ENCODE measurements around the gene BMAL1. TPM values are rescaled to one million over a fixed set of nuclear protein-coding genes. Genes with fewer than 3 reads are reported as not detected.

Gene BMAL1
- total and polyA plus RNA-seq, 2 of the 8 experiments (the other 6 are each of a cell fraction or from before 2014, with no cell fraction given) = 6.8 to 6.9 TPM

DNA sequence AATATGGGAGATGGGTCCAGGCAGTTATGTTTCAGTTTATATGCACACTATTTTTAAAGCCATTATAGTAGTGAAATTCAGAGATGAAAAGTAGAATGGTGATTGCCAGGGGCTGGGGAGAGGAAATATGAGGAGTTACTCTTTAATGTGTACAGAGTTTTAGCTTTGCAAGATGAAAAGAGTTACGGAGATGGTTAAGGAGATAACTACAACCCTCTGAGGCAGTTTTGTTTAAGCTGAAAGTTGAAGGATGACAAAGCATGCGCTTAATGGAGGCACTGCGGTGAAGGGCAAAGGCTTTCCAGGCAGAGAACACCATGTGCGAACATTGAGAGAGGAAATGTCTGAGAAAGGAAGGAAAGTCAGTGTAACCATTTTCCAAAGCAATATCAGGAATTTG lies 18.2 kb upstream of the BMAL1 start:
- 93% methylated on average over 4 of the region's 4 CpGs; no CpG with 5 or more reads in 1 of the 2 experiments for WGBS, 2 experiments (ENCODE audit: extremely low coverage in 1 of 2, insufficient coverage in 1 of 2, insufficient read length in 1 of 2, insufficient replicate concordance in 2 of 2, low coverage in 1 of 2, low lambda C conversion rate in 2 of 2, missing lambda C conversion rate in 1 of 2)
- FAIRE-seq = no peak

More for the DNA sequence above, 18.2 kb upstream of the BMAL1 start:
- no peak overlapping the region; a peak in 1 of 4 replicates for H3K4me2 ChIP-seq (ENCODE audit: insufficient read depth in 1 of 2, low read depth in 2 of 2, low read length in 2 of 2)
- H3K56ac ChIP-seq (replicated peaks; ENCODE audit: insufficient read length, low read depth, low read length) = no peak overlapping the region
- no peaks in the 10 kb centered on the region for H3K9me3 ChIP-seq (ENCODE audit: insufficient read depth in 2 of 2, low read depth in 1 of 2, low read length in 1 of 2)
- no peak overlapping the region for H3K4me3 ChIP-seq (ENCODE audit: extremely low read depth in 1 of 4, insufficient read depth in 2 of 4, low read depth in 3 of 4, low read length in 4 of 4)
- H2BK120ac ChIP-seq (replicated peaks; ENCODE audit: low read depth, low read length) = no peak overlapping the region
- no peak overlapping the region for H2AK5ac ChIP-seq (ENCODE audit: low read depth, low read length)
- H3K4ac ChIP-seq (replicated peaks; ENCODE audit: insufficient read length, low read depth, low read length) = no peak overlapping the region
- ChIA-PET CTCF (ENCODE audit: partially characterized antibody) (interaction anchor here (0.9 to 11.5 kb wide), 4 partner anchors 12 to 84 kb away, joined by 3 to 81 read pairs (median 4); no protein-coding TSS in a partner anchor), POLR2A (ENCODE audit: partially characterized antibody) (no interaction called here)
- no peak overlapping the region for H2BK15ac ChIP-seq (ENCODE audit: low read length)
- H3K9ac ChIP-seq (replicated peaks in 1 of 4; ENCODE audit: extremely low read depth in 1 of 4, low read depth in 3 of 4, low read length in 3 of 4) = no peak overlapping the region
- peaks cover 3 to 17% (median 9%) of the 10 kb centered on the region in 4 experiments for H3K4me1 ChIP-seq (replicated peaks in 1 of 4; ENCODE audit: control insufficient read depth in 3 of 4, insufficient read depth in 4 of 4, low read length in 3 of 4)
- no peaks in the 10 kb centered on the region for H3K79me1 ChIP-seq (ENCODE audit: low read depth, low read length)
- H3K79me2 ChIP-seq (ENCODE audit: control insufficient read depth in 1 of 2, insufficient read depth in 2 of 2, low read length in 2 of 2) = no peaks in the 10 kb centered on the region
- H3K23me2 ChIP-seq (ENCODE audit: low read depth, low read length) = no peaks in the 10 kb centered on the region; the same call in 1 of the 2 replicates
- H4K20me1 ChIP-seq (replicated peaks in 1 of 2; ENCODE audit: control insufficient read depth in 1 of 2, insufficient read depth in 2 of 2, low read length in 2 of 2) = no peaks in the 10 kb centered on the region
- TF ChIP-seq, protein P1, sequence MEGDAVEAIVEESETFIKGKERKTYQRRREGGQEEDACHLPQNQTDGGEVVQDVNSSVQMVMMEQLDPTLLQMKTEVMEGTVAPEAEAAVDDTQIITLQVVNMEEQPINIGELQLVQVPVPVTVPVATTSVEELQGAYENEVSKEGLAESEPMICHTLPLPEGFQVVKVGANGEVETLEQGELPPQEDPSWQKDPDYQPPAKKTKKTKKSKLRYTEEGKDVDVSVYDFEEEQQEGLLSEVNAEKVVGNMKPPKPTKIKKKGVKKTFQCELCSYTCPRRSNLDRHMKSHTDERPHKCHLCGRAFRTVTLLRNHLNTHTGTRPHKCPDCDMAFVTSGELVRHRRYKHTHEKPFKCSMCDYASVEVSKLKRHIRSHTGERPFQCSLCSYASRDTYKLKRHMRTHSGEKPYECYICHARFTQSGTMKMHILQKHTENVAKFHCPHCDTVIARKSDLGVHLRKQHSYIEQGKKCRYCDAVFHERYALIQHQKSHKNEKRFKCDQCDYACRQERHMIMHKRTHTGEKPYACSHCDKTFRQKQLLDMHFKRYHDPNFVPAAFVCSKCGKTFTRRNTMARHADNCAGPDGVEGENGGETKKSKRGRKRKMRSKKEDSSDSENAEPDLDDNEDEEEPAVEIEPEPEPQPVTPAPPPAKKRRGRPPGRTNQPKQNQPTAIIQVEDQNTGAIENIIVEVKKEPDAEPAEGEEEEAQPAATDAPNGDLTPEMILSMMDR (IDR thresholded peaks at IDR 0.05; ENCODE audit: control extremely low read depth in 1 of 3, insufficient read depth in 1 of 3, low read depth in 1 of 3, low read length in 3 of 3) = no peak
- TF ChIP-seq SAP30 (IDR thresholded peaks at IDR 0.05; ENCODE audit: insufficient read depth, insufficient replicate concordance, low read length) = no peak
- TF ChIP-seq KDM5A (IDR thresholded peaks at IDR 0.05; ENCODE audit: low read length) = no peak
- TF ChIP-seq GTF2F1 (IDR thresholded peaks at IDR 0.05; ENCODE audit: borderline replicate concordance, low read depth, low read length) = no peak
- H2BK20ac ChIP-seq (ENCODE audit: low read length) = no peak overlapping the region
- H3K14ac ChIP-seq (ENCODE audit: insufficient read length) = no peak overlapping the region
- H3K27me3 ChIP-seq (replicated peaks in 1 of 4; ENCODE audit: control insufficient read depth in 3 of 4, extremely low read depth in 1 of 4, insufficient read depth in 3 of 4, low read length in 3 of 4) = no peaks in the 10 kb centered on the region
- H3K18ac ChIP-seq (ENCODE audit: extremely low read depth, low read length) = no peak overlapping the region
- H2BK12ac ChIP-seq (ENCODE audit: low read depth, low read length) = no peak overlapping the region
- no peak overlapping the region for H3K23ac ChIP-seq (ENCODE audit: insufficient read length)
- no peaks in the 10 kb centered on the region for H3K36me3 ChIP-seq (ENCODE audit: control insufficient read depth in 2 of 4, insufficient read depth in 4 of 4, low read length in 3 of 4)
- no peak overlapping the region; the same call in 1 of the 2 replicates for H2AFZ ChIP-seq (ENCODE audit: low read length)
- H4K5ac ChIP-seq (ENCODE audit: insufficient read length, low read depth, low read length) = no peak overlapping the region
- no peak for DNase-seq (ENCODE audit: low read depth in 1 of 2, low spot score in 2 of 2)
- H4K8ac ChIP-seq (ENCODE audit: extremely low read depth, insufficient read depth, low read length) = no peak overlapping the region
- no peak overlapping the region for H2BK5ac ChIP-seq (ENCODE audit: low read depth, low read length)
- H3K27ac ChIP-seq (ENCODE audit: low read depth, low read length) = no peak overlapping the region
- H4K91ac ChIP-seq (replicated peaks; ENCODE audit: insufficient read length, low read length) = no peak overlapping the region

All from H1 (cell line).